Smooth muscle cell (in vitro differentiated cells): ENCODE data around the gene FOXRED1. TPM values are rescaled to one million over a fixed set of nuclear protein-coding genes. Genes with fewer than 3 reads are reported as not detected.

Source experiments
- DNase-seq: peaks from one replicate; lab custom pipeline; 2025; ENCODE audit not compliant: unreplicated experiment; lab: John Stamatoyannopoulos, UW
- H2AFZ ChIP-seq: fragments of 200-600 bp; sonication (generic); 2 replicates; pipeline ENCODE4 v1.6.0; 2016; ENCODE audit warnings: antibody characterized with exemption, low read depth, mild to moderate bottlenecking
- H3F3A ChIP-seq: fragments of 200-600 bp; sonication (generic); 2 replicates; pipeline ENCODE4 v1.6.0; 2017; ENCODE audit warnings: antibody characterized with exemption, low read depth
- H3K27ac ChIP-seq: fragments of 200-600 bp; sonication (generic); 2 replicates; pipeline ENCODE4 v1.5.1; 2016; ENCODE audit warnings: low read depth, mild to moderate bottlenecking
- H3K27me3 ChIP-seq: fragments of 200-600 bp; sonication (generic); 2 replicates; pipeline ENCODE4 v1.6.1; 2016; ENCODE audit warnings: low read depth, mild to moderate bottlenecking
- H3K36me3 ChIP-seq: fragments of 200-600 bp; sonication (generic); 2 replicates; pipeline ENCODE4 v1.5.1; 2016; ENCODE audit warnings: low read depth
- H3K4me1 ChIP-seq: fragments of 200-600 bp; sonication (generic); 2 replicates; pipeline ENCODE4 v1.5.1; 2016; ENCODE audit warnings: low read depth
- H3K4me2 ChIP-seq: fragments of 200-600 bp; sonication (generic); 2 replicates; pipeline ENCODE4 v1.6.0; 2016; ENCODE audit warnings: mild to moderate bottlenecking
- H3K4me3 ChIP-seq: fragments of 200-600 bp; sonication (generic); 2 replicates; pipeline ENCODE4 v1.5.1; 2016; ENCODE audit warnings: mild to moderate bottlenecking
- H3K79me2 ChIP-seq: fragments of 200-600 bp; sonication (generic); 2 replicates; pipeline ENCODE4 v1.6.0; 2016; ENCODE audit warnings: low read depth, mild to moderate bottlenecking
- H3K9ac ChIP-seq: fragments of 200-600 bp; sonication (generic); 2 replicates; pipeline ENCODE4 v1.6.0; 2016; ENCODE audit warnings: low read depth
- H3K9me3 ChIP-seq: fragments of 200-600 bp; sonication (generic); replicated peaks from 2 replicates; pipeline ENCODE4 v1.5.1; 2016; ENCODE audit warnings: low read depth
- H4K20me1 ChIP-seq: fragments of 200-600 bp; sonication (generic); 2 replicates; pipeline ENCODE4 v1.6.0; 2016; ENCODE audit warnings: low read depth
- WGBS: methylation state at CpG from one replicate; pipeline ENCODE4 v1.1.7; 2016; ENCODE audit warnings: low lambda C conversion rate; 5-methylcytosine and 5-hydroxymethylcytosine counted together
- polyA plus RNA-seq: library from polyadenylated mRNA; unstranded; fragments of >200 nt; fragmentation: Nextera tagmentation; extraction: Ambion mirVana; gene quantifications from 2 replicates; pipeline ENCODE4 v1.2.1, GENCODE V29; 2016
- total RNA-seq: library from RNA; depleted of rRNA; stranded (reverse); fragments of >200 nt; gene quantifications from 2 replicates; pipeline ENCODE4 v1.2.3, GENCODE V29; 2014
- TF ChIP-seq, protein P1 (sequence below): fragments of 200-600 bp; sonication (generic); IDR thresholded peaks from 2 replicates; pipeline ENCODE4 v1.5.1; 2017; ENCODE audit warnings: borderline replicate concordance, mild to moderate bottlenecking, antibody characterized with exemption; ENCODE audit not compliant: insufficient read depth, poor library complexity, severe bottlenecking

The FOXRED1 gene
- total and polyA plus RNA-seq, 2 experiments from 2014 or later = 8.1 to 22.1 TPM

DNA sequence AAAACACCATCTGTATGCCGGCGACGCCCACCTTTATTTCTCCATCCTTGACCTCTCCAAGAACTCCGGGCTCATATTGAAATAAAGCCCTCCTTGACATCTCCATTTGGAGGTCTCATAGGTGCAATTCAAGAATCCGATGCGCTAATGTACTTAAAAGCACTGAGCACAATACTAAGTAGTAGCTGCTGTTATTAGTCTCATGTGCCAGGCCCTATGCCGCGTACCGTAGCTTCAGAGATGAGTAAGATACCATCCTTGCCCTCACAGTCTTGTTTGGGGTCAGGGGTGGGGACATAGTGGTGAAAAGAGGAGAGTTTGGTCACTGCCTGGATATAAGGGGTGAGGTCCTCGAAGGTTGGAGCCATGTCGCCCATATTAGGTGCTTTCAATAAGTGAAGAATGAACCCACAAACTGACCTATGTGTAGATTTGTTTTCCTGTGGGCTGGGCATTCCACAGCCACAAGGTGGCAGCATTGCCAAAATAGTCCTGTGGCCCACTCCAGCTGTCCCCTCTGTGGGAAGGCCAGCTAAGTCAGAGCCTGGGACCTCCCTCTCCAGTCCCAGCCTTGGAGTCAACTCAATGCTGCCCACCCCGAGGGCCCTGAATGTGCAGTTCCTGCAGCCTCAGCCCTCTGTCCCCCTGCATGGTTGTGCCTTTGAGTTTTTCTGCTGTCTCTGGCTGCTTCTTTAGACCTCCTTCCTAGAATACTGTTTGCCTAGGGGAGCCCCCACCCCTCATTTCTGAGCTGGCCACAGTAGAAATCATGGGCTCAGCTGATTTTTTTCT, 41.4 kb downstream of the FOXRED1 start:
- H3K36me3 ChIP-seq = no peaks in the 10 kb centered on the region
- no peak overlapping the region for H3K4me3 ChIP-seq
- H3K4me1 ChIP-seq = peaks cover 4% of the 10 kb centered on the region
- H2AFZ ChIP-seq = no peak overlapping the region
- H4K20me1 ChIP-seq = no peaks in the 10 kb centered on the region
- WGBS = 75% methylated on average over 12 of the region's 12 CpGs
- H3K9me3 ChIP-seq = no peaks in the 10 kb centered on the region
- no peaks in the 10 kb centered on the region for H3K27me3 ChIP-seq
- TF ChIP-seq, protein P1, sequence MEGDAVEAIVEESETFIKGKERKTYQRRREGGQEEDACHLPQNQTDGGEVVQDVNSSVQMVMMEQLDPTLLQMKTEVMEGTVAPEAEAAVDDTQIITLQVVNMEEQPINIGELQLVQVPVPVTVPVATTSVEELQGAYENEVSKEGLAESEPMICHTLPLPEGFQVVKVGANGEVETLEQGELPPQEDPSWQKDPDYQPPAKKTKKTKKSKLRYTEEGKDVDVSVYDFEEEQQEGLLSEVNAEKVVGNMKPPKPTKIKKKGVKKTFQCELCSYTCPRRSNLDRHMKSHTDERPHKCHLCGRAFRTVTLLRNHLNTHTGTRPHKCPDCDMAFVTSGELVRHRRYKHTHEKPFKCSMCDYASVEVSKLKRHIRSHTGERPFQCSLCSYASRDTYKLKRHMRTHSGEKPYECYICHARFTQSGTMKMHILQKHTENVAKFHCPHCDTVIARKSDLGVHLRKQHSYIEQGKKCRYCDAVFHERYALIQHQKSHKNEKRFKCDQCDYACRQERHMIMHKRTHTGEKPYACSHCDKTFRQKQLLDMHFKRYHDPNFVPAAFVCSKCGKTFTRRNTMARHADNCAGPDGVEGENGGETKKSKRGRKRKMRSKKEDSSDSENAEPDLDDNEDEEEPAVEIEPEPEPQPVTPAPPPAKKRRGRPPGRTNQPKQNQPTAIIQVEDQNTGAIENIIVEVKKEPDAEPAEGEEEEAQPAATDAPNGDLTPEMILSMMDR = peak; percentile 92
- no peak overlapping the region for H3K9ac ChIP-seq
- peak; percentile 36 for DNase-seq
- H3K27ac ChIP-seq = peak overlapping the region; percentile 56
- peaks cover 13% of the 10 kb centered on the region for H3F3A ChIP-seq
- peak overlapping the region; percentile 68 for H3K4me2 ChIP-seq
- H3K79me2 ChIP-seq = no peaks in the 10 kb centered on the region

- Histone ChIP-seq H3K4me2 (peak overlapping the region; percentile 68), H4K20me1 (no peaks in the 10 kb centered on the region), H3K36me3 (no peaks in the 10 kb centered on the region), H3F3A (peaks cover 17% of the 10 kb centered on the region), H2AFZ (no peak overlapping the region), H3K4me1 (peaks cover 4% of the 10 kb centered on the region), H3K4me3 (no peak overlapping the region), H3K27me3 (no peaks in the 10 kb centered on the region), H3K79me2 (no peaks in the 10 kb centered on the region), H3K9me3 (no peaks in the 10 kb centered on the region), H3K27ac (peak overlapping the region; percentile 56), H3K9ac (no peak overlapping the region)
- WGBS = 49% methylated on average over 6 of the region's 6 CpGs
- TF ChIP-seq, protein P1 = no peak
- DNase-seq = no peak
Measured at GRCh38 chr11:126310992-126311310, 42.0 kb downstream of the FOXRED1 start.

- H3F3A ChIP-seq = peaks cover 24% of the 10 kb centered on the region
- DNase-seq = no peak
- H3K4me2 ChIP-seq = peak overlapping the region; percentile 68
- H3K4me1 ChIP-seq = peaks cover 4% of the 10 kb centered on the region
- H3K36me3 ChIP-seq = no peaks in the 10 kb centered on the region
- no peak overlapping the region for H3K4me3 ChIP-seq
- H3K9me3 ChIP-seq = no peaks in the 10 kb centered on the region
- WGBS = 93% methylated on average over 14 of the region's 14 CpGs
- peak overlapping the region; percentile 56 for H3K27ac ChIP-seq
- no peaks in the 10 kb centered on the region for H4K20me1 ChIP-seq
- H3K27me3 ChIP-seq = no peaks in the 10 kb centered on the region
- H2AFZ ChIP-seq = no peak overlapping the region
- TF ChIP-seq, protein P1 = no peak
- H3K79me2 ChIP-seq = no peaks in the 10 kb centered on the region
- no peak overlapping the region for H3K9ac ChIP-seq
Measured at GRCh38 chr11:126311401-126312291, 42.7 kb downstream of the FOXRED1 start.
